ENCODE measurements around the gene FAM171A2.

Gene FAM171A2

DNA sequence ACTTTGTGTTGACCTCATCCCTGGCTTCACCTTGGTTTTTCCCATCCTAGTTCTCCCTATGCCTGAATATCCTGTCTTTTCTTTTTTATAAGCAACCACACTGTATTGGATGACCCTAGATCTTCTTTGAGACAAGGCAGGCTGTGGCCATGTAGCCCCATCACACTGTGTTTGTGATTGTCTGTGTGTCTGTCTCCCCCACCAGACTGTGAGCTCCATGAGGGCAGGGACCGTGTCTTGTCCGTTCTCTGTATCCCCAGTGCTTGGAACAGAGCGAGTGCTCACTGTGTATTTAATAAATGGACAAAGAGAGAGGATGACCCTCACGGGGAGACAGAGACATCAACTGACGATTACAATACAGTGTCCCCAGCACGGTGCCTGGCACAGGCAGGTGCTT is 46.1 kb downstream of the FAM171A2 start:
- DNase-seq (ENCODE audit: low read depth), result no peak

GRCh38 chr17:44315760-44316731 is 47.6 kb downstream of the FAM171A2 start:
- no peak for DNase-seq (ENCODE audit: low read depth)
- H3K4me3 ChIP-seq (ENCODE audit: low read depth, low read length), result no peak overlapping the region
- TF ChIP-seq CTCF (conservative IDR thresholded peaks at IDR 0.05; ENCODE audit: low read depth, low read length), result no peak

More for the DNA sequence above, 46.1 kb downstream of the FAM171A2 start:
- no peak overlapping the region for H3K4me3 ChIP-seq (ENCODE audit: low read depth, low read length)
- TF ChIP-seq CTCF (conservative IDR thresholded peaks at IDR 0.05; ENCODE audit: low read depth, low read length), result no peak

DNA sequence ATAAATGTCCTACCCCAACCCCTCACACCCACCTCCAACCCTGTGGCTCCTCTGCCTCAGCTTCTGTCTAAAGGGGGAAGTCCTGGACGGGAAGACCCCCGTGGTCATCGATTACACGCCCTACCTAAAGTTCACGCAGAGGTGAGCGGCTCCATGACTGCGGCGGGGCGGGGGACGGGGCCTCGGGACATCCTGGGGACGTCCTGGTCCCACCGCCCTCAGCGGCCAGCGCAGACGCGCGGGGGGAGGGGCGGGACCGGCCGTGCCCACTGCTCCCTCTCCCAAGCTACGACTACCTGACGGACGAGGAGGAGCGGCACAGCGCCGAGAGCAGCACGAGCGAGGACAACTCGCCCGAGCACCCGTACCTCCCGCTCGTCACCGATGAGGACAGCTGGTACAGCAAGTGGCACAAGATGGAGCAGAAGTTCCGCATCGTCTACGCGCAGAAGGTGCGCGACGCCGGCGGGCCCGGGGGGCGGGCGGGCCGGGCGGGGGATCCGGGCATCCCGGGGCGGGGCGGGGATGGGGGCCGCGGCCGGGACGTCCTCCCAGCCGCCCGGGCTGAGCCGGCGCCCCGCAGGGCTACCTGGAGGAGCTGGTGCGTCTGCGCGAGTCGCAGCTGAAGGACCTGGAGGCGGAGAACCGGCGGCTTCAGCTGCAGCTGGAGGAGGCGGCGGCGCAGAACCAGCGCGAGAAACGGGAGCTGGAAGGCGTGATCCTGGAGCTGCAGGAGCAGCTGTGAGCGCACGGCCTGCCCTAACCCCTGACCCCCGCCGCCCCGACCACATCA is 48.6 kb downstream of the FAM171A2 start:
- peak overlapping the region; percentile 30 for H3K4me3 ChIP-seq (ENCODE audit: low read depth, low read length)
- no peak for DNase-seq (ENCODE audit: low read depth)
- no peak for TF ChIP-seq CTCF (conservative IDR thresholded peaks at IDR 0.05; ENCODE audit: low read depth, low read length)

GRCh38 chr17:44314524-44314868 is 49.2 kb downstream of the FAM171A2 start:
- DNase-seq (ENCODE audit: low read depth), result no peak
- no peak overlapping the region for H3K4me3 ChIP-seq (ENCODE audit: low read depth, low read length)
- TF ChIP-seq CTCF (conservative IDR thresholded peaks at IDR 0.05; ENCODE audit: low read depth, low read length), result no peak

- no peak overlapping the region for H3K4me3 ChIP-seq (ENCODE audit: low read depth, low read length)
- TF ChIP-seq CTCF (conservative IDR thresholded peaks at IDR 0.05; ENCODE audit: low read depth, low read length), result no peak
- DNase-seq (ENCODE audit: low read depth), result no peak
These were observed 49.6 kb downstream of the FAM171A2 start for GRCh38 chr17:44314031-44314430.

DNA sequence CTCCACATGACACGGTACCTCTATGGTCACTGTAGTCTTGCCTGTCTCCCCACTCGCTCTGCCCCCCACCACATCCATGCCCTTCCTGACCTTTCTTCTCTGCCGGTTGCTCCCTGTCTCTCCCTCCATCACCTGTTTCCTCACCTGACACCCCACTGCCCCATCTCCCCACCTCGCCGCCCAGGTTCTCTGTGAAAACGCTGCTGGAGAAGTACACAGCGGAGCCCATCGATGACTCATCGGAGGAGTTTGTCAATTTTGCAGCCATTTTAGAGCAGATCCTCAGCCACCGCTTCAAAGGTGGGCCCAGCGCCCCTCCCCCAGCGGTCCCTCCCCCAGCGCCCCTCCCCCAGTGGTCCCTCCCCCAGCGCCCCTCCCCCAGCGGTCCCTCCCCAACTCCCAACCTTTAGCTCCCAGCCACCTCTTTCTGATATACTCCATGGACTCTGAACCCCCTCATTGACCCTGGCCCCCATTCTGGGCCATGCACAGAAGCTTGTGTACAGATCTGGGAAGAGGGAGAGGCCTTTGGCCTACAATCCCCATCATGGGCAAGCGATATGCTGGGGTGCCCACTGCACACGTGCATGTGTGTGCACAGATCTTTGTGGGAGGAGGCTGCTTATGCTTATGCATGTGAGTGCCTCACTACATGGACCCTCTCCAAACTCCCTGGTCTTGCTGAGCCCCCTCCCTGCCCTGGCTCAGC is 51.1 kb downstream of the FAM171A2 start:
- TF ChIP-seq CTCF (conservative IDR thresholded peaks at IDR 0.05; ENCODE audit: low read depth, low read length), result no peak
- H3K4me3 ChIP-seq (ENCODE audit: low read depth, low read length), result no peak overlapping the region
- DNase-seq (ENCODE audit: low read depth), result no peak

All from choroid plexus epithelial cell (primary cell).